ENCODE measurements around the gene HTD2. TPM values are rescaled to one million over a fixed set of nuclear protein-coding genes. Genes with fewer than 3 reads are reported as not detected.
A peak's percentile ranks its signal among the peaks of the same experiment; 100 is the strongest.

The HTD2 gene
- total and polyA plus RNA-seq, 9 of the 15 experiments (the other 6 are each of a cell fraction or from before 2014, with no cell fraction given): 1.8 to 22.8 (median 9.6) TPM

DNA sequence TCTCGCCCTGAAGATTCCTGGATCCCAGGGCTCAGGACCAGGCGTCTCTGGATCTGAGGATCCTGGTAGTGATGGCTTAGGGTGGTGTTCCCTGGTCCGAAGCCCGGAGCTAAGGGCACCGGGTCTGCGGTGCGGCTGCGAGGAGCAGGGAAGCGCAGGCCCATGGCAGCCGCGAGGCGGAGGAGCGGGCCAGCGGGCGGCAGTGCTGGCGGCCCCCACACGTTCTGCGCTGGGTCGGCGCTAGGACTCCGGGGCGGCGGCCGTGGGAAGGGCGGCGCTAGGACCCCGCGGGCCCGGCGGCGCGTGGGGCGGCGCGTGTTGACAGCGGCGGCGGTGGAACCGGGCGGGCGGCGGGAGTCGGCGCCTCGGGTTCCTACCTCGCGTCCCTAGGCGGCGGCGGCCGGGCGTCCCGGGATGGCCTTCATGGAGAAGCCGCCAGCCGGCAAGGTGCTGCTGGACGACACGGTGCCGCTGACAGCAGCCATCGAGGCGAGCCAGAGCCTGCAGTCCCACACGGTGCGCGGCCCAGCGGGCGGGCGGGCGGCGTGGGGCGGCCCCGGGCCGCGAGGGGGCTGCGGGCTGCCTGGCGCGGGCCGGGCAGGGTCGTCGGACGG, 26.4 kb downstream of the HTD2 start, which contains the start of gene PXK (continued):
- TF ChIP-seq, protein P1, sequence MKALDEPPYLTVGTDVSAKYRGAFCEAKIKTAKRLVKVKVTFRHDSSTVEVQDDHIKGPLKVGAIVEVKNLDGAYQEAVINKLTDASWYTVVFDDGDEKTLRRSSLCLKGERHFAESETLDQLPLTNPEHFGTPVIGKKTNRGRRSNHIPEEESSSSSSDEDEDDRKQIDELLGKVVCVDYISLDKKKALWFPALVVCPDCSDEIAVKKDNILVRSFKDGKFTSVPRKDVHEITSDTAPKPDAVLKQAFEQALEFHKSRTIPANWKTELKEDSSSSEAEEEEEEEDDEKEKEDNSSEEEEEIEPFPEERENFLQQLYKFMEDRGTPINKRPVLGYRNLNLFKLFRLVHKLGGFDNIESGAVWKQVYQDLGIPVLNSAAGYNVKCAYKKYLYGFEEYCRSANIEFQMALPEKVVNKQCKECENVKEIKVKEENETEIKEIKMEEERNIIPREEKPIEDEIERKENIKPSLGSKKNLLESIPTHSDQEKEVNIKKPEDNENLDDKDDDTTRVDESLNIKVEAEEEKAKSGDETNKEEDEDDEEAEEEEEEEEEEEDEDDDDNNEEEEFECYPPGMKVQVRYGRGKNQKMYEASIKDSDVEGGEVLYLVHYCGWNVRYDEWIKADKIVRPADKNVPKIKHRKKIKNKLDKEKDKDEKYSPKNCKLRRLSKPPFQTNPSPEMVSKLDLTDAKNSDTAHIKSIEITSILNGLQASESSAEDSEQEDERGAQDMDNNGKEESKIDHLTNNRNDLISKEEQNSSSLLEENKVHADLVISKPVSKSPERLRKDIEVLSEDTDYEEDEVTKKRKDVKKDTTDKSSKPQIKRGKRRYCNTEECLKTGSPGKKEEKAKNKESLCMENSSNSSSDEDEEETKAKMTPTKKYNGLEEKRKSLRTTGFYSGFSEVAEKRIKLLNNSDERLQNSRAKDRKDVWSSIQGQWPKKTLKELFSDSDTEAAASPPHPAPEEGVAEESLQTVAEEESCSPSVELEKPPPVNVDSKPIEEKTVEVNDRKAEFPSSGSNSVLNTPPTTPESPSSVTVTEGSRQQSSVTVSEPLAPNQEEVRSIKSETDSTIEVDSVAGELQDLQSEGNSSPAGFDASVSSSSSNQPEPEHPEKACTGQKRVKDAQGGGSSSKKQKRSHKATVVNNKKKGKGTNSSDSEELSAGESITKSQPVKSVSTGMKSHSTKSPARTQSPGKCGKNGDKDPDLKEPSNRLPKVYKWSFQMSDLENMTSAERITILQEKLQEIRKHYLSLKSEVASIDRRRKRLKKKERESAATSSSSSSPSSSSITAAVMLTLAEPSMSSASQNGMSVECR (CRISPR knock-in tag; IDR thresholded peaks at IDR 0.05): peak; percentile 86; the same call in 1 of the 2 replicates
- no peak for TF ChIP-seq KLF6 (CRISPR knock-in tag; IDR thresholded peaks at IDR 0.05; ENCODE audit: borderline replicate concordance)
- no peak for TF ChIP-seq CSDE1 (IDR thresholded peaks at IDR 0.05)
- TF ChIP-seq SMC3 (conservative IDR thresholded peaks at IDR 0.05; ENCODE audit: insufficient read depth, low read depth, low read length): 0 out of 2 replicates have a peak, but pooled peaks have one; percentile 20
- TF ChIP-seq AFF4 (CRISPR knock-in tag; IDR thresholded peaks at IDR 0.05): peak; percentile 35; the same call in 1 of the 2 replicates
- TF ChIP-seq PTRF (tag; IDR thresholded peaks at IDR 0.05): no peak
- TF ChIP-seq MEIS2 (IDR thresholded peaks at IDR 0.05; ENCODE audit: partially characterized antibody): peak; percentile 55
- TF ChIP-seq RBBP5 (IDR thresholded peaks at IDR 0.05; ENCODE audit: borderline replicate concordance, insufficient read depth, low read length, poor library complexity, severe bottlenecking): peak; percentile 64
- no peak for TF ChIP-seq ASH1L (IDR thresholded peaks at IDR 0.05; ENCODE audit: borderline replicate concordance, low read depth, partially characterized antibody)
- TF ChIP-seq, protein P2, sequence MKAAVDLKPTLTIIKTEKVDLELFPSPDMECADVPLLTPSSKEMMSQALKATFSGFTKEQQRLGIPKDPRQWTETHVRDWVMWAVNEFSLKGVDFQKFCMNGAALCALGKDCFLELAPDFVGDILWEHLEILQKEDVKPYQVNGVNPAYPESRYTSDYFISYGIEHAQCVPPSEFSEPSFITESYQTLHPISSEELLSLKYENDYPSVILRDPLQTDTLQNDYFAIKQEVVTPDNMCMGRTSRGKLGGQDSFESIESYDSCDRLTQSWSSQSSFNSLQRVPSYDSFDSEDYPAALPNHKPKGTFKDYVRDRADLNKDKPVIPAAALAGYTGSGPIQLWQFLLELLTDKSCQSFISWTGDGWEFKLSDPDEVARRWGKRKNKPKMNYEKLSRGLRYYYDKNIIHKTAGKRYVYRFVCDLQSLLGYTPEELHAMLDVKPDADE (conservative IDR thresholded peaks at IDR 0.05; ENCODE audit: control insufficient read depth, low read depth, low read length): peak; percentile 68
- TF ChIP-seq, protein P3, sequence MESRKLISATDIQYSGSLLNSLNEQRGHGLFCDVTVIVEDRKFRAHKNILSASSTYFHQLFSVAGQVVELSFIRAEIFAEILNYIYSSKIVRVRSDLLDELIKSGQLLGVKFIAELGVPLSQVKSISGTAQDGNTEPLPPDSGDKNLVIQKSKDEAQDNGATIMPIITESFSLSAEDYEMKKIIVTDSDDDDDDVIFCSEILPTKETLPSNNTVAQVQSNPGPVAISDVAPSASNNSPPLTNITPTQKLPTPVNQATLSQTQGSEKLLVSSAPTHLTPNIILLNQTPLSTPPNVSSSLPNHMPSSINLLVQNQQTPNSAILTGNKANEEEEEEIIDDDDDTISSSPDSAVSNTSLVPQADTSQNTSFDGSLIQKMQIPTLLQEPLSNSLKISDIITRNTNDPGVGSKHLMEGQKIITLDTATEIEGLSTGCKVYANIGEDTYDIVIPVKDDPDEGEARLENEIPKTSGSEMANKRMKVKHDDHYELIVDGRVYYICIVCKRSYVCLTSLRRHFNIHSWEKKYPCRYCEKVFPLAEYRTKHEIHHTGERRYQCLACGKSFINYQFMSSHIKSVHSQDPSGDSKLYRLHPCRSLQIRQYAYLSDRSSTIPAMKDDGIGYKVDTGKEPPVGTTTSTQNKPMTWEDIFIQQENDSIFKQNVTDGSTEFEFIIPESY (CRISPR knock-in tag; IDR thresholded peaks at IDR 0.05): peak; percentile 74
- TF ChIP-seq NEUROD1 (IDR thresholded peaks at IDR 0.05; ENCODE audit: borderline replicate concordance, low read depth, low read length, partially characterized antibody): peak; percentile 95
- no peak for TF ChIP-seq POLR2B (IDR thresholded peaks at IDR 0.05; ENCODE audit: low read depth, partially characterized antibody)
- TF ChIP-seq FOXJ3 (CRISPR knock-in tag; IDR thresholded peaks at IDR 0.05): no peak

Measured in K562 (cell line).